Measurements from ENCODE around the gene TMEM39B.
"Not testable (repeated sequence)": the region's sequence is repeated elsewhere in the genome, so short reads cannot be mapped to it uniquely, and the experiment has no call there.

TMEM39B gene

DNA sequence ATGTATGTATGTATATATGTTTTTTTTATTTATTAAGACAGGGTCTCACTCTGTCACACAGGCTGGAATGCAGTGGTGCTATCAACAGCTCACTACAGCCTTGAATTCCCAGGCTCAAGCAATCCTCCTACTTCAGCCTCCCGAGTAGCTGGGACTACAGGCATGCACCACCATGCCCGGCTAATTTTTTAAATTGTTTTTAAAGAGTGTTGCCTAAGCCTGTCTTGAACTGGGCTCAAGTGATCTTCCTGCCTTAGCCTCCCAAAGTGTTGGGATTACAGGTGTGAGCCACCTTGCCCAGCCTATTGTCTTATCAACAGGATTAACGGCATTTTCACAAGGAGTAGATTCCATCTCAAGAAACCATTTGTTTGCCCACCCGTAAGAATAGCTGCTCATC lies 40.7 kb downstream of the TMEM39B start:
- not testable (repeated sequence) for DNase-seq

- DNase-seq = no peak
Observed at GRCh38 chr1:32114420-32114819, 41.7 kb downstream of the TMEM39B start.

GRCh38 chr1:32115496-32115895 lies 42.8 kb downstream of the TMEM39B start:
- DNase-seq = no peak

DNA sequence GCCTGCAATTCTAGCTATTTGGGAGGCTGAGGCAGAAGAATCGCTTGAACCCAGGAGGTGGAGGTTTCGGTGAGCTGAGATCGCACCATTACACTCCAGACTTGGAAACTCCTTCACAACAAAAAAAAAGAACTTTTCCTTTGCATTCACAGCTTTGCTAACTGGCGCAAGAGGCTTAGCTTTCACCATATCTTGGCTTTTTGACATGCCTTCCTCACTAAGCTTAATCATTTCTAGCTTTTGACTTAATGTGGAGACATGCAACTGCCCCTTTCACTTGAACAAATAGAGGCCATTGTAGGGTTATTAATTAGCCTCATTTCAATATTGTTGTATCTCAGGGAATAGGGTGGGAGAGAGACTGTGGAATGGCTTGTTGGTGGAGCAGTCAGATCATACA lies 43.8 kb downstream of the TMEM39B start:
- DNase-seq = no peak

DNA sequence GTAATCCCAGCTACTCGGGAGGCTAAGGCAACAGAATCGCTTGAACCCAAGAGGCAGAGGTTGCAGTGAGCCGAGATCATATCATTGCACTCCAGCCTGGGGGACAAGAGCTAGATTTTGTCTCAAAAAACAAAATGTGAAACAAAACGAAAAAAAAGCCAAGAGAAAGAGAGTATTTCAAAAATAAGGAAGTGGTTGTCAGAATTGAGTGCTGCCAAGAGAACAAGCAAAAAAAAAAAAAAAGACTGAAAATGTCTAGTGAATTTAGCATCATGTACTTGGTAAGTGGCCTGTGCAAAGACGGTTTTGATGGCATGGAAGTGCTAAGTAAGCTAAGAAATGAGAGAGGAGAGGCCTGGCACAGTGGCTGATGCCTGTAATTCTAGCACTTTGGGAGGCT lies 49.4 kb downstream of the TMEM39B start:
- no peak for DNase-seq

GRCh38 chr1:32123361-32123760 lies 50.6 kb downstream of the TMEM39B start:
- DNase-seq = not testable (repeated sequence)

DNA sequence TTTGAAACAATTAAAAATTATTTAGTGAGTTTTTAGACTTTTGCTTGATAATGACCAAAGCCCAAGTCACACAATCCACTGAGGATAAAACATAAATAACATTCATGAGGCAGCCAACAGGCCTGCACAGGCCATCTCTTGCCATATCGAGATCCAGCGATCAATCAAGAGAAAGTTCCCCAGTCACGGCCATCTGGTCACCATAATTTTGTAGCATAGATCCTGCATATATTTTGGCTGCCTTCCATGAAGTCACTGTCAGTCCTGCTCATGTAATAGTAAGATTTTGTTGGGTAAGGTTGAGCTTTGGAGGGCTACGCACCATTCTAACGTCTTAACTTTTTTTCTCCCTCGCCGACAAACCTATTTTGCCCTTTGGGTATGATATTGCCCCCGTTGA lies 52.6 kb downstream of the TMEM39B start:
- DNase-seq = no peak

- DNase-seq = no peak
Observed at GRCh38 chr1:32126770-32127169, 54.0 kb downstream of the TMEM39B start.

GRCh38 chr1:32127409-32128198 lies 54.9 kb downstream of the TMEM39B start:
- DNase-seq = no peak

DNA sequence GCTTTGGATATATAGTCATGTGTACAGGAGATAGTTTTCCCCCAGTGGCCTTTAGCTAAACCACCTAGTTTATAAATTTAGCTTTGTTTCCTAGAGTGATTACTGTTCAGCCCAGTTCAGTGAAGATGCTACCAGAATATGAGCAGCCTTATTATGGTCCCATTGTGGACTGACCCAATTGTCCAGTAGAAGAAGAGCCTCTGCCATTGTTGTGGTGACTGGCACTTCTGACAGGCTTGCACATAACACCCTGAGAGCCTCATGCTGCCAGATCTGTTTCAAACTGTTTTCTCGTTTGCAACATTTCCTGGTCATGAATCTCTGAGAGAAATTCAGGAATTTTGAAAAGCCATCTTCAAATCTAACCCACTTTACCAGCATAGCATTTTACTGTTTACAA lies 55.7 kb downstream of the TMEM39B start:
- no peak for DNase-seq

DNA sequence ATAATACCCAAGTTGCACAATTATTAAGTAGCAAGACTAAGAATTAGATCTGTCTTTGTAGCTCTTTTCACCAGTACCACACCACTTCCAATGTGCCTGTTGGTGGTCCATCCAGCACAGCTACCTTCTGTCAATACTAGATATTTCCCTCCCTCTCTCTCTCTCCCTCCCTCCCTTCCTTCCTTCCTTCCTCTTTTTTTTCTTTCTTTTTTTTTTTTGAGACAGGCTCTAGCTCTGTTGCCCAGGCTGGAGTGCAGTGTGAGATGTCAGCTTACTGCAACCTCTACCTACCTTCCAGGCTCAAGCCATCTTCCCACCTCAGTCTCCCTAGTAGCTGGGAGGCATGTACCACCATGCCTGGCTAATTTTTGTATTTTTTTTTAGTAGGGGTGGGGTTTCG lies 56.2 kb downstream of the TMEM39B start:
- no peak for DNase-seq

- not testable (repeated sequence) for DNase-seq
Observed at GRCh38 chr1:32133950-32134280, 61.2 kb downstream of the TMEM39B start.

DNA sequence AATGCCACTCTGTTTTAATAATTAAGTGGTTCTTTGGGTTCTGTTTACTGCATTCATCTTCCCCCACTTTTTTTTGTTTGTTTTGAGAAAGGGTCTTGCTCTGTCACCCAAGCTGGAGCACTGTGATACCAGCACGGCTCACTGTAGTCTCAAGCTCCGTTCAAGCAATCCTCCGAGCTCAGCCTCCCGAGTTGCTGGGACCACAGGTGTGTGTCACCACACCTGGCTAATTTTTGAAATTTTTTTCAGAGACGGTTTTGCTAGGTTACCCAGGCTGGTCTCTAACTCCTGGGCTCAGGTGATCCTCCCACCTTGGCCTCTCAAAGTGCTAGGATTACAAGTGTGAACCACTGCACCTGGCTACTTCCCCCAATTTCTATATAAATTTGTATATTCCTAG lies 64.4 kb downstream of the TMEM39B start:
- no peak for DNase-seq

GRCh38 chr1:32138965-32139364 lies 66.2 kb downstream of the TMEM39B start:
- DNase-seq = no peak

GRCh38 chr1:32142446-32143301 lies 69.9 kb downstream of the TMEM39B start:
- DNase-seq = no peak

- not testable (repeated sequence) for DNase-seq
Observed at GRCh38 chr1:32143302-32143695, 70.6 kb downstream of the TMEM39B start.

DNA sequence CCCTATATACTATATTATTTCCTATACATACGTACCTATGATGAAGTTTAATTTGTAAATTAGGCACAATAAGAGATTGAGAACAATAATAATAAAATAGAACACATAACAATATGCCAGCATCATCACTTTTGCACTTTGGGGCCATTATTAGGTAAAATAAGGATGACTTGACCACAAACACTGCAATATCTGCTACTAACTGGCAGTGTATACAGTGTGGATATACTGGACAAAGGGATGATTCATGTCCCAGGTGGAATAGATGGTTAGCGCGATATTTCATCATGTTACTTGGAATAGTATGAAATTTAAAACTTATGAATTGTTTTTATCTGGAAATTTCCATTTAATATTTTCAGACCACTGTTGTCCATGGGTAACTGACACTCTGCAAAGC lies 71.3 kb downstream of the TMEM39B start:
- no peak for DNase-seq

- DNase-seq = not testable (repeated sequence)
Observed at GRCh38 chr1:32147799-32148198, 75.1 kb downstream of the TMEM39B start.

DNA sequence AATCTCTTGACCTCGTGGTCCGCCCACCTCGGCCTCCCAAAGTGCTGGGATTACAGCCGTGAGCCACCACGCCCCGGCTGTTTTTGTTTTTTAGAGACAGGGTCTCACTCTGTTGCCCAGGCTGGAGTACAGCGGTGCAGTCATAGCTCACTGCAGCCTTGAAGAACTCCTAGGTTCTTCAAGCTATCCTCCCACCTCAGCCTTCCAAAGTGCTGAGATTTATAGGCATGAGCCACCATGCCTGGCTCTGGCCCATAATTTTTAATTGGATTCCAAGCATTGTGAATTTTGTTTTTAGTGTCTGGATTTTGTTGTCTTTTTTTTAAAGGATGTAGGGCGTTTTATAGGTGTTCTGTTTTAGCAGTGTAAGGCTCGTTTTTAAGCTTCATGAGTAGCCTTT lies 78.1 kb downstream of the TMEM39B start:
- DNase-seq = no peak

- DNase-seq = no peak
Observed at GRCh38 chr1:32151319-32151787, 78.6 kb downstream of the TMEM39B start.

Measured in activated T-cell treated with anti-CD3 and anti-CD28 coated beads, Interleukin-2, amount 50 U/mL, for 1 hour (primary cell).